ENCODE results near the gene BEX4.

DNA sequence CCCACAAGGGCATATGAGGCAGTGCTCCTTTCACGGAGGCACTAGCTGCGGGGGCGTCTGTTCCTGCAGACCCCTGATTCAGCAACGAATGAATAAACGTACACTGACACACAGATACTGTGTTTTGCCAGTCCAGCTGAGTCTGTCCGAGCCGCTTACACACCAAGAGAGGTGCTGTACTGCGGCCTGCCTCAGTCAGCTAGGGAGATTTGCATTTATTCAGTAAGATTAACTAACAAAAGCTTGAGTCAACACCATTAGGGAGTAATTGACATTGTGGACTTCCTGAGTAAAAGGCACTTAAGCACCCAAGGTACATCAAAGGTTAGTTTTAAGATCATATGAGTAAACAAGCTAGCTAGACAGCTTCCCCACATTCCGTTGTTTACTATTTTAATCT is 31.0 kb upstream of the BEX4 start:
- TF ChIP-seq CTCF (IDR thresholded peaks at IDR 0.05; ENCODE audit: poor library complexity, severe bottlenecking) = no peak
- TF ChIP-seq RAD21 (conservative IDR thresholded peaks at IDR 0.05) = no peak
- TF ChIP-seq POLR2AphosphoS5 (IDR thresholded peaks at IDR 0.05) = no peak
- TF ChIP-seq EZH2 (IDR thresholded peaks at IDR 0.05; ENCODE audit: borderline replicate concordance, insufficient read depth, low read length, poor library complexity, severe bottlenecking) = no peak
- no peak for TF ChIP-seq EP300 (conservative IDR thresholded peaks at IDR 0.05; ENCODE audit: poor library complexity, severe bottlenecking)
- TF ChIP-seq SMC3 (conservative IDR thresholded peaks at IDR 0.05; ENCODE audit: poor library complexity) = no peak
- TF ChIP-seq REST (IDR thresholded peaks at IDR 0.05; ENCODE audit: borderline replicate concordance) = no peak
- no peak for TF ChIP-seq TAF1 (IDR thresholded peaks at IDR 0.05; ENCODE audit: low read depth)

All from neural cell (in vitro differentiated cells).